AG04450 (cell line): ENCODE measurements around the gene SERTAD1. TPM values are rescaled to one million over a fixed set of nuclear protein-coding genes. Genes with fewer than 3 reads are reported as not detected.

Experiments used
- CTCF ChIA-PET: fragments of 300-600, 350-600 bp; formaldehyde crosslinking; extraction: SDS; loops from one replicate; lab custom pipeline; 2022; ENCODE audit warnings: antibody characterized with exemption, inconsistent platforms; lab: Charles Lee
- POLR2A ChIA-PET: fragments of 350-600 bp; formaldehyde crosslinking; extraction: SDS; loops from one replicate; lab custom pipeline; 2021; ENCODE audit warnings: antibody characterized with exemption, inconsistent platforms; lab: Yijun Ruan, JAX
- DNase-seq: peaks from one replicate; pipeline ENCODE4 v3.0.0-alpha.2; 2011; ENCODE audit warnings: low read depth, low spot score
- H3K27ac ChIP-seq: one replicate; pipeline ENCODE4 v1.5.1; 2012; ENCODE audit warnings: low read depth, low read length, control low read depth
- H3K27me3 ChIP-seq: one replicate; pipeline ENCODE4 v1.6.0; 2012; ENCODE audit warnings: low read length; ENCODE audit not compliant: control insufficient read depth, insufficient read depth
- H3K4me3 ChIP-seq: 2 replicates; pipeline ENCODE4 v1.5.1; 2011; ENCODE audit warnings: mild to moderate bottlenecking, low read depth, low read length, control low read depth
- H3K9me3 ChIP-seq: 2 replicates; pipeline ENCODE4 v1.5.1; 2012; ENCODE audit warnings: low read length; ENCODE audit not compliant: control insufficient read depth, insufficient read depth
- polyA plus RNA-seq: library from polyadenylated mRNA; depleted of rRNA; stranded (reverse); fragments of >200 nt; gene quantifications from 2 replicates; pipeline ENCODE4 v1.2.3, GENCODE V29; 2011
- TF ChIP-seq, protein P1 (sequence below): IDR thresholded peaks from 2 replicates; pipeline ENCODE4 v1.5.1; 2011; ENCODE audit warnings: low read depth, low read length, control low read depth, inconsistent platforms

Gene SERTAD1
- polyA plus RNA-seq, 1 experiment: 11.9 TPM

DNA sequence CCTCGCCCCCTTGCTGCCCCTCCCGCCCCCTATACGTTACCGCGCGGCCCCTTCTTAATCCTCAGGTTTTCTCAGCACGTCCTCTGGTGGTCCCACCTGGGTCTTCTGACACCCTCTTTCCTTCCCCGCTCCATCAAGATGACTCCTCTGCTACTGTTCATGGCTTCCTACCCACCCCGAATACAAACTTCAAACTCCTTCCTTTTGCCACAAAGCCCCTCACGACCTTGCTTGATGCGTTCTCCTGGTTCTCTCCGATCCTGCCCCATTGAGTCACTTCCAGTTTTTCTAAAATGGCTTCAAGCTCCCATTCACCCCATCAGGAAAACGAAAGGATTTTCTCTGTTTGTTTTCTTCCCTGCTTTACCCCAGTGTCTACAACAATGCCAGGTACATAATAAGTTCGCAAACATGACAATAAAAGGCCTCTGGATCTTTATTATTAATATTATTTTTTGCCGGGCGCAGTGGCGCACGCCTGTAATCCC lies 19.1 kb upstream of the SERTAD1 start:
- TF ChIP-seq, protein P1, sequence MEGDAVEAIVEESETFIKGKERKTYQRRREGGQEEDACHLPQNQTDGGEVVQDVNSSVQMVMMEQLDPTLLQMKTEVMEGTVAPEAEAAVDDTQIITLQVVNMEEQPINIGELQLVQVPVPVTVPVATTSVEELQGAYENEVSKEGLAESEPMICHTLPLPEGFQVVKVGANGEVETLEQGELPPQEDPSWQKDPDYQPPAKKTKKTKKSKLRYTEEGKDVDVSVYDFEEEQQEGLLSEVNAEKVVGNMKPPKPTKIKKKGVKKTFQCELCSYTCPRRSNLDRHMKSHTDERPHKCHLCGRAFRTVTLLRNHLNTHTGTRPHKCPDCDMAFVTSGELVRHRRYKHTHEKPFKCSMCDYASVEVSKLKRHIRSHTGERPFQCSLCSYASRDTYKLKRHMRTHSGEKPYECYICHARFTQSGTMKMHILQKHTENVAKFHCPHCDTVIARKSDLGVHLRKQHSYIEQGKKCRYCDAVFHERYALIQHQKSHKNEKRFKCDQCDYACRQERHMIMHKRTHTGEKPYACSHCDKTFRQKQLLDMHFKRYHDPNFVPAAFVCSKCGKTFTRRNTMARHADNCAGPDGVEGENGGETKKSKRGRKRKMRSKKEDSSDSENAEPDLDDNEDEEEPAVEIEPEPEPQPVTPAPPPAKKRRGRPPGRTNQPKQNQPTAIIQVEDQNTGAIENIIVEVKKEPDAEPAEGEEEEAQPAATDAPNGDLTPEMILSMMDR: no peak
- POLR2A ChIA-PET: interaction anchor here (0.6 kb wide), 1 partner anchor 19 kb away, joined by 3 read pairs; the partner anchor contains the start of gene SERTAD1
- DNase-seq: no peak
- no peaks in the 10 kb centered on the region for H3K9me3 ChIP-seq
- peak overlapping the region; percentile 21 for H3K27ac ChIP-seq
- peak overlapping the region; percentile 88 for H3K4me3 ChIP-seq
- no peaks in the 10 kb centered on the region for H3K27me3 ChIP-seq
- CTCF ChIA-PET: interaction anchor here (2.3 kb wide), 1 partner anchor 20 kb away, joined by 11 read pairs; no protein-coding TSS in a partner anchor

DNA sequence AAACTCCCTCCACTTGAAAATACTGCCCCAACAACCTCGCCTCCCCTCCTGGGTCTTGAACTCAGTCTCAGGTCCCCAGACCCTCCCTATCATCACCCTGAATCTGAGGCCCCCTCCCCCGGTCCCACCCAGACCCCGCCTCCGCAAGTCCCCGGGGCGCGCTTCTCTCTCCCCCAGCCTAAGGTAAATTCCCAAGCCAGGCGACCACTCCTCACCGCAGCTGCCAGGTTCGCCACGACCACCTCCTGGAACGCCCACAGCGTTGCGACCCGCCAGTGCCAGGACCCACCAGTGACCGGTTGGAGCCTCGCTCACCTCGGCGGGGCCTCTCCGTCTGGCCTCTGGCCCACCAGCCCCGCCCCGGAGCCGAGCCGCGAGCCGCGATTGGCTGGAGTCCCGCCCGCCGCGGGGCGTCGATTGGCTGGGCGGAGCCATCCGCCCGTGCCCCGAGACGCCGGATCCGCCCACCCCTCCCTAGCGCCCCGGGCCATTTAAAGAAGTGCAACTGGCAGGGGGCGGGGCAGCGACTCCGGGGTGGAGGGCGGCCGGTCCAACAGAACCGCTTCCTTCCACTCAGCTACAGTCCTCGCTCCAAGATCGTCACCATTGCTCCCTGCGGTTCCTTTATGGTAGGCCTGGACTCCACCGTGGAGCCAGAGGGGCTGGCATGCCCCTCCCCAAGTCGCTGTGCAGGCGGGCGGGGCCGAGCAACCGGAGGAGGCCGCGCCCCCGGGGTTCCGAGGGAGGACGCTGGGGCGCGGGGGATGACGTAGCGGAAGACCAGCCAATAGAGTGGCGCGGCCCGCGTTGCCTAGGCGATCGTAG lies 18.4 kb upstream of the SERTAD1 start, which contains the start of gene SERTAD3:
Gene SERTAD3 (minus strand): TSS at position 336 of the 825 bp plus-strand sequence. CDS start 2,255 bp downstream, outside the sequence.
- ChIA-PET CTCF (interaction anchor here (1.0 to 2.3 kb wide), 3 partner anchors 20 to 191 kb away, joined by 3 to 14 read pairs (median 11); no protein-coding TSS in a partner anchor), POLR2A (interaction anchor here (0.5 to 1.5 kb wide), 4 partner anchors 9 to 21 kb away, joined by 3 to 9 read pairs (median 5); partner anchors contain the start of genes BLVRB and SERTAD1)
- H3K9me3 ChIP-seq: no peaks in the 10 kb centered on the region
- peak within 1 kb of the TSS; percentile 100 for H3K4me3 ChIP-seq
- H3K27ac ChIP-seq: peak within 1 kb of the TSS; percentile 91
- DNase-seq: peak; percentile 82
- H3K27me3 ChIP-seq: no peaks in the 10 kb centered on the region
- TF ChIP-seq, protein P1: no peak

GRCh38 chr19:40443131-40443999 lies 17.6 kb upstream of the SERTAD1 start:
- DNase-seq: peak; percentile 99
- POLR2A ChIA-PET: interaction anchor here (0.5 to 3.4 kb wide), 18 partner anchors 8 to 240 kb away, joined by 3 to 43 read pairs (median 4); partner anchors contain the start of genes BLVRB, C19orf47, PLD3 and SERTAD1
- Histone ChIP-seq H3K27me3 (no peaks in the 10 kb centered on the region), H3K4me3 (peak overlapping the region; percentile 100), H3K9me3 (no peaks in the 10 kb centered on the region), H3K27ac (peak overlapping the region; percentile 91)
- TF ChIP-seq, protein P1: no peak
- CTCF ChIA-PET: interaction anchor here (0.5 to 2.3 kb wide), 7 partner anchors 8 to 195 kb away, joined by 3 to 14 read pairs (median 7); no protein-coding TSS in a partner anchor

GRCh38 chr19:40442328-40443130 lies 16.7 kb upstream of the SERTAD1 start:
- POLR2A ChIA-PET: interaction anchor here (0.5 to 3.4 kb wide), 17 partner anchors 9 to 241 kb away, joined by 3 to 43 read pairs (median 4); partner anchors contain the start of genes BLVRB, C19orf47, PLD3 and SERTAD1
- no peak for DNase-seq
- TF ChIP-seq, protein P1: no peak
- no peaks in the 10 kb centered on the region for H3K9me3 ChIP-seq
- peak overlapping the region; percentile 77 for H3K27ac ChIP-seq
- CTCF ChIA-PET: interaction anchor here (0.5 to 2.3 kb wide), 5 partner anchors 7 to 196 kb away, joined by 3 to 14 read pairs (median 7); no protein-coding TSS in a partner anchor
- peak overlapping the region; percentile 100 for H3K4me3 ChIP-seq
- no peaks in the 10 kb centered on the region for H3K27me3 ChIP-seq
